Mesendoderm (in vitro differentiated cells): ENCODE results near the gene DPCD.

Source experiments
- DNase-seq: peaks from one replicate; pipeline ENCODE4 v3.0.0; 2013
- H2AK5ac ChIP-seq: 2 replicates; pipeline ENCODE4 v1.6.1; 2013; ENCODE audit warnings: low read length, inconsistent platforms
- H2BK120ac ChIP-seq: 2 replicates; pipeline ENCODE4 v1.6.1; 2013; ENCODE audit warnings: low read depth, mild to moderate bottlenecking, low read length, moderate library complexity, mixed read lengths
- H2BK15ac ChIP-seq: replicated peaks from 2 replicates; pipeline ENCODE4 v1.6.1; 2013; ENCODE audit warnings: low read depth, mild to moderate bottlenecking, moderate library complexity
- H2BK5ac ChIP-seq: 2 replicates; pipeline ENCODE4 v1.6.1; 2013; ENCODE audit warnings: low read length, inconsistent platforms
- H3K18ac ChIP-seq: 2 replicates; pipeline ENCODE4 v1.6.1; 2013; ENCODE audit warnings: mild to moderate bottlenecking, low read length, mixed read lengths
- H3K23ac ChIP-seq: one replicate; pipeline ENCODE4 v1.6.1; 2013; ENCODE audit warnings: low read length
- H3K27ac ChIP-seq: 2 replicates; pipeline ENCODE4 v1.5.1; 2013; ENCODE audit warnings: low read depth, mild to moderate bottlenecking, inconsistent platforms, low read length, moderate library complexity
- H3K27me3 ChIP-seq: 2 replicates; pipeline ENCODE4 v1.6.1; 2013; ENCODE audit warnings: low read length, control low read depth, mild to moderate bottlenecking, inconsistent platforms; ENCODE audit not compliant: insufficient read depth, poor library complexity
- H3K36me3 ChIP-seq: 2 replicates; pipeline ENCODE4 v1.6.1; 2013; ENCODE audit warnings: low read length, inconsistent platforms; ENCODE audit not compliant: control insufficient read depth, insufficient read depth
- H3K4ac ChIP-seq: one replicate; pipeline ENCODE4 v1.6.1; 2013; ENCODE audit warnings: low read depth, mild to moderate bottlenecking, low read length, moderate library complexity
- H3K4me1 ChIP-seq: 2 replicates; pipeline ENCODE4 v1.6.1; 2013; ENCODE audit warnings: low read depth, low read length, inconsistent platforms; ENCODE audit not compliant: control insufficient read depth
- H3K4me2 ChIP-seq: 2 replicates; pipeline ENCODE4 v1.6.1; 2013; ENCODE audit warnings: low read length
- H3K4me3 ChIP-seq: 2 replicates; pipeline ENCODE4 v1.5.1; 2013; ENCODE audit warnings: mild to moderate bottlenecking, low read length
- H3K56ac ChIP-seq: one replicate; pipeline ENCODE4 v1.6.1; 2013; ENCODE audit warnings: low read length
- H3K79me1 ChIP-seq: 2 replicates; pipeline ENCODE4 v1.6.1; 2013; ENCODE audit warnings: low read length, inconsistent platforms
- H3K79me2 ChIP-seq: 2 replicates; pipeline ENCODE4 v1.6.1; 2013; ENCODE audit warnings: mild to moderate bottlenecking, low read length; ENCODE audit not compliant: control insufficient read depth, insufficient read depth
- H3K9ac ChIP-seq: 2 replicates; pipeline ENCODE4 v1.6.1; 2013; ENCODE audit warnings: low read length, inconsistent platforms
- H4K5ac ChIP-seq: one replicate; pipeline ENCODE4 v1.6.1; 2013; ENCODE audit warnings: low read length
- H4K8ac ChIP-seq: one replicate; pipeline ENCODE4 v1.6.1; 2013; ENCODE audit warnings: low read depth, mild to moderate bottlenecking, control low read depth, low read length, moderate library complexity
- WGBS: extraction: QIAGEN DNeasy Blood & Tissue Kit; methylation state at CpG from one replicate; pipeline ENCODE4 v1.1.7; 2013; ENCODE audit warnings: low lambda C conversion rate, missing lambda C conversion rate; ENCODE audit not compliant: insufficient coverage; ENCODE audit errors: extremely low coverage; 5-methylcytosine and 5-hydroxymethylcytosine counted together

The DPCD gene

GRCh38 chr10:101557541-101557940 is 30.6 kb upstream of the DPCD start:
- H3K18ac ChIP-seq = no peak overlapping the region
- no peak overlapping the region for H3K4me2 ChIP-seq
- H3K4me1 ChIP-seq = no peaks in the 10 kb centered on the region
- no peak overlapping the region for H2BK15ac ChIP-seq
- no peaks in the 10 kb centered on the region for H3K79me2 ChIP-seq
- H3K4ac ChIP-seq = no peak overlapping the region
- H3K4me3 ChIP-seq = no peak overlapping the region
- H2BK120ac ChIP-seq = no peak overlapping the region
- H3K79me1 ChIP-seq = no peaks in the 10 kb centered on the region
- no peaks in the 10 kb centered on the region for H3K36me3 ChIP-seq
- H4K5ac ChIP-seq = no peak overlapping the region
- DNase-seq = no peak
- no CpG with 5 or more reads among the region's 2 CpGs for WGBS
- H4K8ac ChIP-seq = no peak overlapping the region
- H2BK5ac ChIP-seq = no peak overlapping the region
- no peak overlapping the region for H3K56ac ChIP-seq
- no peak overlapping the region for H3K9ac ChIP-seq
- H3K27ac ChIP-seq = no peak overlapping the region
- no peaks in the 10 kb centered on the region for H3K27me3 ChIP-seq
- no peak overlapping the region for H3K23ac ChIP-seq
- no peak overlapping the region for H2AK5ac ChIP-seq

GRCh38 chr10:101558204-101558603 is 29.9 kb upstream of the DPCD start:
- Histone ChIP-seq H3K4me2 (no peak overlapping the region), H3K79me1 (no peaks in the 10 kb centered on the region), H3K18ac (no peak overlapping the region), H3K9ac (no peak overlapping the region), H3K4ac (no peak overlapping the region), H2BK15ac (no peak overlapping the region), H2BK5ac (no peak overlapping the region), H3K23ac (no peak overlapping the region), H3K4me1 (no peaks in the 10 kb centered on the region), H2BK120ac (no peak overlapping the region), H3K27ac (no peak overlapping the region), H3K56ac (no peak overlapping the region), H2AK5ac (no peak overlapping the region), H3K79me2 (no peaks in the 10 kb centered on the region), H3K36me3 (no peaks in the 10 kb centered on the region), H3K27me3 (no peaks in the 10 kb centered on the region), H4K5ac (no peak overlapping the region), H3K4me3 (no peak overlapping the region), H4K8ac (no peak overlapping the region)
- no CpG with 5 or more reads among the region's 2 CpGs for WGBS
- DNase-seq = no peak

GRCh38 chr10:101558671-101559595 is 29.2 kb upstream of the DPCD start:
- H3K9ac ChIP-seq = no peak overlapping the region
- H3K18ac ChIP-seq = no peak overlapping the region
- H3K4me2 ChIP-seq = no peak overlapping the region
- no peak overlapping the region for H4K8ac ChIP-seq
- no peak overlapping the region for H2AK5ac ChIP-seq
- H2BK120ac ChIP-seq = no peak overlapping the region
- WGBS = no CpG with 5 or more reads among the region's 18 CpGs
- no peak for DNase-seq
- H2BK5ac ChIP-seq = no peak overlapping the region
- H3K27me3 ChIP-seq = no peaks in the 10 kb centered on the region
- H3K79me1 ChIP-seq = no peaks in the 10 kb centered on the region
- no peak overlapping the region for H3K23ac ChIP-seq
- no peaks in the 10 kb centered on the region for H3K4me1 ChIP-seq
- H3K79me2 ChIP-seq = no peaks in the 10 kb centered on the region
- no peak overlapping the region for H3K27ac ChIP-seq
- H2BK15ac ChIP-seq = no peak overlapping the region
- H3K36me3 ChIP-seq = no peaks in the 10 kb centered on the region
- no peak overlapping the region for H3K4me3 ChIP-seq
- H4K5ac ChIP-seq = no peak overlapping the region
- H3K56ac ChIP-seq = no peak overlapping the region
- H3K4ac ChIP-seq = no peak overlapping the region

GRCh38 chr10:101559596-101560297 is 28.4 kb upstream of the DPCD start:
- Histone ChIP-seq H3K4me1 (no peaks in the 10 kb centered on the region), H2AK5ac (no peak overlapping the region), H3K79me2 (no peaks in the 10 kb centered on the region), H3K4ac (no peak overlapping the region), H3K27me3 (no peaks in the 10 kb centered on the region), H4K5ac (no peak overlapping the region), H3K27ac (no peak overlapping the region), H3K4me2 (no peak overlapping the region), H3K36me3 (no peaks in the 10 kb centered on the region), H3K56ac (no peak overlapping the region), H3K4me3 (no peak overlapping the region), H4K8ac (no peak overlapping the region), H2BK120ac (no peak overlapping the region), H2BK5ac (no peak overlapping the region), H2BK15ac (no peak overlapping the region), H3K9ac (no peak overlapping the region), H3K18ac (no peak overlapping the region), H3K23ac (no peak overlapping the region), H3K79me1 (no peaks in the 10 kb centered on the region)
- WGBS = no CpG with 5 or more reads among the region's 12 CpGs
- no peak for DNase-seq

- H3K4me3 ChIP-seq = no peak overlapping the region
- no peaks in the 10 kb centered on the region for H3K36me3 ChIP-seq
- no peak overlapping the region for H3K56ac ChIP-seq
- no peak overlapping the region for H2AK5ac ChIP-seq
- DNase-seq = no peak
- no peak overlapping the region for H3K4ac ChIP-seq
- H4K8ac ChIP-seq = no peak overlapping the region
- H2BK120ac ChIP-seq = no peak overlapping the region
- H3K79me2 ChIP-seq = no peaks in the 10 kb centered on the region
- H3K79me1 ChIP-seq = no peaks in the 10 kb centered on the region
- H2BK5ac ChIP-seq = no peak overlapping the region
- H3K4me1 ChIP-seq = no peaks in the 10 kb centered on the region
- H3K23ac ChIP-seq = no peak overlapping the region
- H3K4me2 ChIP-seq = no peak overlapping the region
- H3K27ac ChIP-seq = no peak overlapping the region
- no peak overlapping the region for H4K5ac ChIP-seq
- H2BK15ac ChIP-seq = no peak overlapping the region
- no CpG with 5 or more reads among the region's 2 CpGs for WGBS
- no peaks in the 10 kb centered on the region for H3K27me3 ChIP-seq
- H3K18ac ChIP-seq = no peak overlapping the region
- no peak overlapping the region for H3K9ac ChIP-seq
Measured at GRCh38 chr10:101560298-101561067, 27.6 kb upstream of the DPCD start.
